IPS-NIHi11 (cell line): Measurements from ENCODE around the gene SH2B2.
A peak's percentile ranks its signal among the peaks of the same experiment; 100 is the strongest.
"Not testable (repeated sequence)": the region's sequence is repeated elsewhere in the genome, so short reads cannot be mapped to it uniquely, and the experiment has no call there.

Experiments
- DNase-seq: peaks from one replicate; pipeline ENCODE4 v3.0.0; 2012; ENCODE audit warnings: mixed read lengths, low spot score

The SH2B2 gene

GRCh38 chr7:102306916-102307677, 20.4 kb downstream of the SH2B2 start:
- peak; percentile 84 for DNase-seq

- DNase-seq = no peak
These were observed 23.7 kb downstream of the SH2B2 start for GRCh38 chr7:102310414-102310815.

DNA sequence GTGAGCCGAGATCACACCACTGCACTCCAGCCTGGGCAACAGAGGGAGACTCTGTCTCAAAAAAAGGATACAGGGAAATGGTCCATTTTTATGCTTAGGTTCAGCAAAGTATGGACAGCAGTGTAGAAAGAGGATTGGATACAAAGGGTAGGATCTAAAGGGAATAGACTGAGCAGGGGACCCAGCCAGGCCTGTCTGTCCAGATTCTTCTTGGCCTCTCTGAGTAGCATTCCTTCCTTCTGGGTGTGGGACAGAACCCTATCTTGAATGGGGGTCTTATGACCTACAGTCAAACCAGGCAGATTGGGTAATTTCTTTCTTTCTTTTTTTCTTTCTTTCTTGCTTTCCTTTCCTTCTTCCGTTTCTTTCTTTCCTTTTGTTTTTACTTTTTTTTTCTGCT, 25.6 kb downstream of the SH2B2 start:
- no peak for DNase-seq

- DNase-seq = no peak
These were observed 27.5 kb downstream of the SH2B2 start for GRCh38 chr7:102313997-102314780.

DNA sequence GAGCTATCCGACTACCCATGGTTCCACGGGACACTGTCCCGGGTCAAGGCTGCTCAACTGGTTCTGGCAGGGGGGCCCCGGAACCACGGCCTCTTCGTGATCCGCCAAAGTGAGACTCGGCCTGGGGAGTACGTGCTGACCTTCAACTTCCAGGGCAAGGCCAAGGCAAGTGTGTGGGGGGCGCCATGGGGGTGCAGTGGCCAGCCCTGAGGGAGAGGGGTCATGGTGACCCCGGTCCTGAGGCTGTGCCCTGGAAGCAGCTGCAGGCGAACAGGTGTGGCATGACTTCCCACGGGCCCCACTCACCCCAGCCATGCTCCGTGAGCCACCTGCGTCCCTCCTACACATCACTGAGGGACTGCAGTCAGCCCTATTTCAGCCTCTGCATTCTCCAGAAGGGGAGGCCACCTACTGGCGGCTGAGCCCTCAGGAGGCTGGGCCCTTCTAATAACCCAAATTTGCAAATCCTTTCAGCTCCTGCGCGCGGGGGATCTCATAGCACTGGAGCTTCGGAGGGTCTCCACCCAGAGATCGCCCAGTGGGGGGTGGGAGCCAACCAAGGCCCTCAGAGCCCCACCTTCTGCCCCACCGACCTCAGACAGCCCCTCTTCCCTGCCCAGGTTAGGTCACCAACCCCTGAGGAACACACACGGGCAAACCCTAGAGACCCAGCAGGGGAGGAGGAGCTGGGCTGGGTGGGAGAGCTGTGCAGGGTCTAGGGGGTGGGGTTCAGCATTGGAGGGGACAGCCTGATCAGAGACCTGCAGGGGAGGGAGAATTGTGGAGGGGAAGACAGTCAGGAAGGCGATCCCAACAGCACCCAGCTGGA, 30.8 kb downstream of the SH2B2 start:
- DNase-seq = peak; percentile 69

DNA sequence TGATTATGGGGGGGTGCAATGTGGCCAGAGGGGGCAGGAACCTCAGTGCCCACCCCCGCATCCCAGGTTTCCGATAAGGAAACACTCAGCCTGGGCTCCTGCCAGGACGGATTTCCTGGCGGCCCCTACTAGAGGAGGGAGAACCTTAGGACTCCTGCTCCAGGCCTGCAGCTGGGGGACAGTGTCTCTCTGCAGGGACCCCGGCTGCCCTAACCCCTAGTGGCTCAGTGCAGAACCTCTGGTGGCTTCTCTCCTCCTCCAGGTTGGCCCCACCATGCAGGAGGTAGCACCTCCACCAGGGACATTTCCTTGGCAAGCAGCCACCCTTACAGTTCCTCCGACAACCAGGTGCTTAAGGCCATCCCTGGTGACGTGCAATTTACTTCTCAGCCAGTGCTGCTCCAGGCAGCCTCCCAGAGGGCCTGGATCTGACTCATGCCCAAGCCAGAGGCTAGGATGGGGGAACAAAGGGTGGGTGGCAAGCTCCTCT, 31.9 kb downstream of the SH2B2 start:
- no peak for DNase-seq

DNA sequence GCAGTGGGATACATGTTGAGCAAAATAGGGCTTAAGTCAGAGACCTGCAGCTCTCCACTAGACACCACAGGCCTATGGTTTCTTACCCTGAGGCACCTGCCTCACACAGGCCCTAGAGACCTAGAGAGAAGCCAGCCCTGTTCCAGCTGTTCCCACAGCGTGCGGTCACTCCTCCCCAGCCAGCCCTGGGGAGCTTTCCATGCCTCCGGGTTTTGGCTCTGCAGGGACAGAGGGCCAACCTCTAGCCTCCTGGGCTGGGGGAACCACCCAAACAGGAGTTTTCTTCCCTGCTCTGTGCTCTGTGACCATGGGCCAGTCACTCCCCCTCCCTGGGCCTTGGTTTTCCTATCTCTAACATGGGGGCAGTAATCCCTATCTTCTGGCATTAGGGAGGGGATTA, 33.0 kb downstream of the SH2B2 start:
- DNase-seq = no peak

- DNase-seq = no peak
These were observed 33.5 kb downstream of the SH2B2 start for GRCh38 chr7:102320181-102320580.

DNA sequence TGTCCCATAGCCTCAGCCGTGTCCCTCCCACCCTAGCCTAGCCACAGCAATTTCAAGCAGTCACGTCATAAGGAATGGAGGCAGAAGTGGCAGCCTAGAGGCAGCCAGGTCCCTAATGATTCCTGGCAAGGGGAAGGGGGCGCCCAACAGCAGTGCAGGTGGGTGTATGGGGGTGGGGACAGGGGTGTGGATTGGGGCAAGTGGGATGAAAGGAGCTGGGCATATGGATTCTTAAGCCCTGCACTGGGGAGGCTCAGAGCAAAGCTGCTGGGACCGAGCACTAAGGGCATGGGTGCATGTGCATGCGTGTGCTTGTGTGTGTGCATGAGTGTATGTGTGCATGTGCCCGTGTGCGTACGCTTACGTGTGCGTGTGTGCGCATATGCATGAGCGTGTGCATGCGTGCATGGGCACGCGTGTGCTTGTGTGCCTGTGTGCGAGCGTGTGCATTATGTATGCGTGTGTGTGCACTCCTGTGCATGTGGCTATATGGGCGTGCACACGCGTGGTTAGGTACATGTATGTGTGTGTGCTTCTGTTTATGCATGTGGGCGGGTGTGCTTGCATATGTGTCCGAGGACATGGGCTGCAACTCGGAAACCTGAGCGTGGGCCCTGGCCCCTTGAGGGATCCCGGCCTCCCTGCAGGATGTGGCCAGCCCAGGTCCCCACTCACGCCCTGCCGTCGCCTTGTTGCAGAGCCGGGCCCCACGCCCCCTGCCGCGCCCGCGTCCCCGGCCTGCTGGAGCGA, 34.1 kb downstream of the SH2B2 start:
- DNase-seq = no peak

DNA sequence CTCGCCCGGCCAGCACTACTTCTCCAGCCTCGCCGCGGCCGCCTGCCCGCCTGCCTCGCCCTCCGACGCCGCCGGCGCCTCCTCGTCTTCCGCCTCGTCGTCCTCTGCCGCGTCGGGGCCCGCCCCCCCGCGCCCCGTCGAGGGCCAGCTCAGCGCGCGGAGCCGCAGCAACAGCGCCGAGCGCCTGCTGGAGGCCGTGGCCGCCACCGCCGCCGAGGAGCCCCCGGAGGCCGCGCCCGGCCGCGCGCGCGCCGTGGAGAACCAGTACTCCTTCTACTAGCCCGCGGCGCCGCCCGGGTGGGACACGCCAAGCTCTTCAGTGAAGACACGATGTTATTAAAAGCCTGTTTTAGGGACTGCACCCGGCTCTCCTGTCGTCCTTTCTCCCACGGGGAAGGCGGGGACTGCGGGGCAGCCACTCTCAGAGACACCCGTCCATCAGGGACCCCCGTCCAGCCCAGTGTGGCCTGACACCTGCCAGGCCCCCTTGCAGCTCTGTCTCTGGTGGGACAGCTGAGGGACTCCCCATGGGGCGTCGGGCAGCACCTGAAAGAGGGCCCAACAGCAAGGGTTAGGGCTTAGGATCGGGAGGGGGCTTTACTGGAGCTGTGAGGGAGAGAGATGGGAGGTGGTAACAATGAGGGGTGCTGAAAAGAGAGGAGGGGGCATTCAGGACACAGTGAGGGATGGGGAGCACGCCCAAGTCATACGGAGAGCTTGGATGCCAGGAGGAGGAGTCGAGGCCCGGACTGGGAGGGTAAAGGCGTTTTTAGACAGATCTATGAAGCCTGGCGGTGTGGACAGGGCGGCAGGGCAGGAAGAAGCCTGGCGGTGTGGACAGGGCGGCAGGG, 34.9 kb downstream of the SH2B2 start:
- DNase-seq = peak; percentile 93

DNA sequence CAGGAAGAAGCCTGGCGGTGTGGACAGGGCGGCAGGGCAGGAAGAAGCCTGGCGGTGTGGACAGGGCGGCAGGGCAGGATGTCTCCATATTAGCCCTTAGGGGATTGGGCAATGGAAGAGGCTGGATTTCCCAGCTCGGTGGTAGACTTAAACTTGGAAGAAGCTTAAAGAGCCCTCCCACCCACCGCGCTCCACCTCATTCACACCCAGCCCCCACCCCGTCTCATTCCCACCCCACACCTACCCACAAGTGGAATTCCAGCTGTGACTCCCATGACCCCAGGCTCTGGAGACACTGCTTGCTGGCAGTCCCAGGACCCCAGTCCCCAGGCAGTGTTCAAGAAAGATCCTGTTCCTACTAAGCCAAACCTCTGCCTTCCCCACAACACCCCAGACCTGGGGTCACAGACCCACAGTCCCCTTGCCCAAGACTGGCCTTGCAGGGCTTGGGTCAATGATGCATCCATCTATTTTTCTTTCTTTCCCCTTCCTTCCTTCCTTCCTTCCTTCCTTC, 35.6 kb downstream of the SH2B2 start:
- no peak for DNase-seq

DNA sequence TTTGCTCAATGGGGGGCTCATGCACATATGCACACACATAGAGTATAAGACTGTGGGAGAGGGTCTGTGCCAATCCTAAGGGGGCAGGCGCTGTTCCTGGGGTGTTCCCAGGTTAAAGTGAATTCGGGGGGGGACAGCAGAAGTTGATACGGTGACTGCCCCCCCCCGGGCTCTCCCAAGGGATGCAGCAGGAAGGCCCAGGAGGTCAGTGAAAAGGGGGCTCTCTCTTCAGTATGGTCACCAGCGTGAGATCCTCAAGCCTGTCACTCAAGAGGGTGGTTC, 37.2 kb downstream of the SH2B2 start:
- DNase-seq = no peak

DNA sequence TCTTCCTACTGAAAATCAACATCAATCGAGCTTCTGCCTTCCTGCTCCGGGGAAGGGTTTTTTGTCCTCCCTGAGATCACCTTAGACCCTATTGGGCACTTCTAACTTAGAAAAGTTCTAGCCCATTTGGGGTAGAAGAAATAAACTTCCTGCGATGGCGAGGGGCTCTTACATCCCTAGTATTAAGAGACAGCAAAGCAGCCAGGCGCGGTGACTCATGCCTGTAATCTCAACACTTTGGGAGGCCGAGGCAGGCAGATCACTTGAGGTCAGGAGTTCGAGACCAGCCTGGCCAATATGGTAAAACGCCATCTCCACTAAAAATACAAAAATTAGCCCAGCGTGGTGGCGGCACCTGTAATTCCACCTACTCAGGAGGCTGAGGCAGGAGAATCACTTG, 38.4 kb downstream of the SH2B2 start:
- not testable (repeated sequence) for DNase-seq

DNA sequence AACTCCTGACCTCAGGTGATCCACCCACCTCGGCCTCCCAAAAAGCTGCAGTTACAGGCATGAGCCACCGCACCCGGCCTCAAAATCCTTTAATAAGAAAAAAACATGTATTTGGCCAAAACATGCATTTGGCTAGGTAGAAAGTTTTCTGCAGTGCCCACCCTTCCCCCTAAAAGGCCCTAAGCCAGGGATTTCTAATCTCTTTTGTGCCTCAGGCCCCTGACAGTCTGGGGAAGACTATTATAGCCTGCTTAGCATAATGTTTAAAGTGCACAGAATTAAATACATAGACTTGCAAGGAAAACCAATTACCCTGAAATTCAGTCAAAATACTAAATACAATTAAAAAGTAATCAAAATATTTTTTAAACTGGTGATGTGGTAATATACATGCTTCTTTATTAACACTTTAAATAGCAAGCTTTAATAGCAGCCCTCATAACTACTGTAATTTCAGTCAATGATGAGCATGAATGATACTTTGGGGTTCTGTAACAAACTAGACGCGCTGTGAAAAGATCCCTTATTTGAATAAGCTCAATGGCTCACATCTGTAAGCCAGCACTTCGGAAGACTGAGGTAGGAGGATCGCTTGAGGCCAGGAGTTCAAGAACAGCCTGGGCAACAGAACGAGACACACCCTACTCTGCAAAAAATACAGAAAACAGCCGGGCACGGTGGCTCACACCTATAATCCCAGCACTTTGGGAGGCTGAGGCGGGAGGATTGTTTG, 39.7 kb downstream of the SH2B2 start:
- DNase-seq = no peak

DNA sequence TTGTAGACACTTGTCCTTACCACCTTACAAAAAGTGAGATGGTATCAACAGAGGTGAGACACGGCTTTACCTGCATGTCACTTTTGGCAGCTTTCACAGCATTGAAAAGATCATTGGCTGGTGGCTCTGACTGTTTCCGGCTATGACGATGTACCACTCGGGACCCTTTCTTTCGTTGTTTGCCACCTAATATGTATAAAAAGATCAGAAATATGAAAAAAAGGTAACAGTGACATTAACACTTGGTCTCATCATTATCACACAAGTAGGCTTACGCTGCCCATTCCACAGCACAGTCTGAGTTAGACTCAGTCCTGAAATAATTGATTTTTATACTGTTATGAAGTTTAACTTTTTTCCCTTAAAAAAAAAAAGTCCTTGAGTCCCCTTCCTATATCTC, 40.5 kb downstream of the SH2B2 start:
- not testable (repeated sequence) for DNase-seq

DNA sequence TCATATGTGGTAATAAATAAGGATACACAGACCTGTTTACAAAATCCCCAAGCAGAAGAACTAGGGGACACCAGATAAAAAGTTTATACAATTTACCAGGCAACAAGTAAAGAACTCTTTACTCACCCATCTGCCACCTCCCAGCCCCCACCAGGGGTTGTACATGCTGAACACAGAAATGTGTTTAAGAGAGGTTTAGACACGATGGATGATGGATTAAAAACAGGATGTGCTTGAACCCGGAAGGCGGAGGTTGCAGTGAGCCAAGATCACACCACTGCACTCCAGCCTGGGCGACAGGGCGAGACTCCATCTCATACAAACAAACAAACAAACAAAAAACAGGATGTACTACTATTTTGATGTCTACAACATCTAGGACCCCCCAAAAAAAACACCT, 42.2 kb downstream of the SH2B2 start:
- not testable (repeated sequence) for DNase-seq

GRCh38 chr7:102329366-102329765, 42.7 kb downstream of the SH2B2 start:
- not testable (repeated sequence) for DNase-seq

- DNase-seq = not testable (repeated sequence)
These were observed 44.2 kb downstream of the SH2B2 start for GRCh38 chr7:102330666-102331460.

GRCh38 chr7:102335574-102335973, 48.9 kb downstream of the SH2B2 start:
- DNase-seq = not testable (repeated sequence)
